HG02571 (cell line): ENCODE data around the gene CENPK.
"Not testable (repeated sequence)": the region's sequence is repeated elsewhere in the genome, so short reads cannot be mapped to it uniquely, and the experiment has no call there.

ENCODE experiments used
- ATAC-seq: cut with Tn5 transposase; IDR thresholded peaks from one replicate; pipeline ENCODE4 v1.9.1; 2021; ENCODE audit warnings: mild to moderate bottlenecking, moderate library complexity; ENCODE audit not compliant: unreplicated experiment

The CENPK gene

GRCh38 chr5:65512170-65512937 is 50.6 kb downstream of the CENPK start:
- ATAC-seq: no peak

- no peak for ATAC-seq
Observed at GRCh38 chr5:65508978-65509377, 54.0 kb downstream of the CENPK start.

GRCh38 chr5:65506961-65507360 is 56.0 kb downstream of the CENPK start:
- ATAC-seq: no peak

GRCh38 chr5:65489119-65489518 is 73.8 kb downstream of the CENPK start:
- no peak for ATAC-seq

- ATAC-seq: not testable (repeated sequence)
Observed at GRCh38 chr5:65488038-65488687, 74.8 kb downstream of the CENPK start.

- ATAC-seq: not testable (repeated sequence)
Observed at GRCh38 chr5:65486803-65487202, 76.2 kb downstream of the CENPK start.

- no peak for ATAC-seq
Observed at GRCh38 chr5:65485405-65485804, 77.6 kb downstream of the CENPK start.

GRCh38 chr5:65483546-65484346 is 79.2 kb downstream of the CENPK start:
- peak; percentile 52 for ATAC-seq

GRCh38 chr5:65482736-65483545 is 80.0 kb downstream of the CENPK start:
- no peak for ATAC-seq

GRCh38 chr5:65482296-65482735 is 80.7 kb downstream of the CENPK start:
- ATAC-seq: no peak

- peak; percentile 79 for ATAC-seq
Observed at GRCh38 chr5:65481635-65482295, 81.2 kb downstream of the CENPK start, which contains the start of gene ADAMTS6. ADAMTS6 (minus strand) TSS chr5:65481920; CDS start chr5:65473673, 8,247 bp downstream.

GRCh38 chr5:65481171-65481581 is 81.8 kb downstream of the CENPK start:
- peak; percentile 25 for ATAC-seq

GRCh38 chr5:65480306-65480865 is 82.6 kb downstream of the CENPK start:
- ATAC-seq: no peak

GRCh38 chr5:65479527-65479926 is 83.4 kb downstream of the CENPK start:
- ATAC-seq: no peak

- ATAC-seq: no peak
Observed at GRCh38 chr5:65478336-65478735, 84.6 kb downstream of the CENPK start.

GRCh38 chr5:65475895-65476294 is 87.1 kb downstream of the CENPK start:
- ATAC-seq: no peak

- ATAC-seq: no peak
Observed at GRCh38 chr5:65475336-65475735, 87.6 kb downstream of the CENPK start.

- ATAC-seq: no peak
Observed at GRCh38 chr5:65474130-65474711, 88.7 kb downstream of the CENPK start.

- ATAC-seq: no peak
Observed at GRCh38 chr5:65468633-65469032, 94.3 kb downstream of the CENPK start.
